ENCODE data around the gene SPATA20. TPM values are rescaled to one million over a fixed set of nuclear protein-coding genes. Genes with fewer than 3 reads are reported as not detected.

SPATA20 gene
- total and polyA plus RNA-seq, 2 of the 13 experiments (the other 11 are each of a cell fraction or from before 2014, with no cell fraction given): 36.1 to 64.8 TPM

- TF ChIP-seq, protein P1, sequence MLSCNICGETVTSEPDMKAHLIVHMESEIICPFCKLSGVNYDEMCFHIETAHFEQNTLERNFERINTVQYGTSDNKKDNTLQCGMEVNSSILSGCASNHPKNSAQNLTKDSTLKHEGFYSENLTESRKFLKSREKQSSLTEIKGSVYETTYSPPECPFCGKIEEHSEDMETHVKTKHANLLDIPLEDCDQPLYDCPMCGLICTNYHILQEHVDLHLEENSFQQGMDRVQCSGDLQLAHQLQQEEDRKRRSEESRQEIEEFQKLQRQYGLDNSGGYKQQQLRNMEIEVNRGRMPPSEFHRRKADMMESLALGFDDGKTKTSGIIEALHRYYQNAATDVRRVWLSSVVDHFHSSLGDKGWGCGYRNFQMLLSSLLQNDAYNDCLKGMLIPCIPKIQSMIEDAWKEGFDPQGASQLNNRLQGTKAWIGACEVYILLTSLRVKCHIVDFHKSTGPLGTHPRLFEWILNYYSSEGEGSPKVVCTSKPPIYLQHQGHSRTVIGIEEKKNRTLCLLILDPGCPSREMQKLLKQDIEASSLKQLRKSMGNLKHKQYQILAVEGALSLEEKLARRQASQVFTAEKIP (CRISPR knock-in tag; IDR thresholded peaks at IDR 0.05; ENCODE audit: borderline replicate concordance): no peak
- TF ChIP-seq ZNF780A (CRISPR knock-in tag; IDR thresholded peaks at IDR 0.05) (no peak), XRCC5 (optimal IDR thresholded peaks at IDR 0.05; ENCODE audit: low read length) (peak; percentile 79), SKI (IDR thresholded peaks at IDR 0.05; ENCODE audit: partially characterized antibody) (peak; percentile 66), ZNF234 (CRISPR knock-in tag; conservative IDR thresholded peaks at IDR 0.05) (no peak), NFATC3 (CRISPR knock-in tag; IDR thresholded peaks at IDR 0.05) (no peak), RXRA (CRISPR knock-in tag; IDR thresholded peaks at IDR 0.05) (peak; percentile 62; the same call in 1 of the 2 replicates), NR2F2 (IDR thresholded peaks at IDR 0.05; ENCODE audit: borderline replicate concordance, low read depth) (no peak; the same call in 1 of the 2 replicates), ZNF713 (CRISPR knock-in tag; IDR thresholded peaks at IDR 0.05) (peak; percentile 76; the same call in 1 of the 2 replicates), NR2C2 (CRISPR knock-in tag; IDR thresholded peaks at IDR 0.05; ENCODE audit: borderline replicate concordance) (peak; percentile 68), ZNF264 (CRISPR knock-in tag; IDR thresholded peaks at IDR 0.05) (peak; percentile 78), ZNF597 (CRISPR knock-in tag; IDR thresholded peaks at IDR 0.05) (no peak)
- TF ChIP-seq, protein P2, sequence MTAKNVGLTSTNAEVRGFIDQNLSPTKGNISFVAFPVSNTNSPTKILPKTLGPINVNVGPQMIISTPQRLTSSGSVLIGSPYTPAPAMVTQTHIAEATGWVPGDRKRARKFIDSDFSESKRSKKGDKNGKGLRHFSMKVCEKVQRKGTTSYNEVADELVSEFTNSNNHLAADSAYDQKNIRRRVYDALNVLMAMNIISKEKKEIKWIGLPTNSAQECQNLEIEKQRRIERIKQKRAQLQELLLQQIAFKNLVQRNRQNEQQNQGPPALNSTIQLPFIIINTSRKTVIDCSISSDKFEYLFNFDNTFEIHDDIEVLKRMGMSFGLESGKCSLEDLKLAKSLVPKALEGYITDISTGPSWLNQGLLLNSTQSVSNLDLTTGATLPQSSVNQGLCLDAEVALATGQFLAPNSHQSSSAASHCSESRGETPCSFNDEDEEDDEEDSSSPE (CRISPR knock-in tag; IDR thresholded peaks at IDR 0.05): peak; percentile 70
- TF ChIP-seq, protein P3, sequence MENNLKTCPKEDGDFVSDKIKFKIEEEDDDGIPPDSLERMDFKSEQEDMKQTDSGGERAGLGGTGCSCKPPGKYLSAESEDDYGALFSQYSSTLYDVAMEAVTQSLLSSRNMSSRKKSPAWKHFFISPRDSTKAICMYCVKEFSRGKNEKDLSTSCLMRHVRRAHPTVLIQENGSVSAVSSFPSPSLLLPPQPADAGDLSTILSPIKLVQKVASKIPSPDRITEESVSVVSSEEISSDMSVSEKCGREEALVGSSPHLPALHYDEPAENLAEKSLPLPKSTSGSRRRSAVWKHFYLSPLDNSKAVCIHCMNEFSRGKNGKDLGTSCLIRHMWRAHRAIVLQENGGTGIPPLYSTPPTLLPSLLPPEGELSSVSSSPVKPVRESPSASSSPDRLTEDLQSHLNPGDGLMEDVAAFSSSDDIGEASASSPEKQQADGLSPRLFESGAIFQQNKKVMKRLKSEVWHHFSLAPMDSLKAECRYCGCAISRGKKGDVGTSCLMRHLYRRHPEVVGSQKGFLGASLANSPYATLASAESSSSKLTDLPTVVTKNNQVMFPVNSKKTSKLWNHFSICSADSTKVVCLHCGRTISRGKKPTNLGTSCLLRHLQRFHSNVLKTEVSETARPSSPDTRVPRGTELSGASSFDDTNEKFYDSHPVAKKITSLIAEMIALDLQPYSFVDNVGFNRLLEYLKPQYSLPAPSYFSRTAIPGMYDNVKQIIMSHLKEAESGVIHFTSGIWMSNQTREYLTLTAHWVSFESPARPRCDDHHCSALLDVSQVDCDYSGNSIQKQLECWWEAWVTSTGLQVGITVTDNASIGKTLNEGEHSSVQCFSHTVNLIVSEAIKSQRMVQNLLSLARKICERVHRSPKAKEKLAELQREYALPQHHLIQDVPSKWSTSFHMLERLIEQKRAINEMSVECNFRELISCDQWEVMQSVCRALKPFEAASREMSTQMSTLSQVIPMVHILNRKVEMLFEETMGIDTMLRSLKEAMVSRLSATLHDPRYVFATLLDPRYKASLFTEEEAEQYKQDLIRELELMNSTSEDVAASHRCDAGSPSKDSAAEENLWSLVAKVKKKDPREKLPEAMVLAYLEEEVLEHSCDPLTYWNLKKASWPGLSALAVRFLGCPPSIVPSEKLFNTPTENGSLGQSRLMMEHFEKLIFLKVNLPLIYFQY (CRISPR knock-in tag; IDR thresholded peaks at IDR 0.05; ENCODE audit: borderline replicate concordance): peak; percentile 98
- TF ChIP-seq, protein P4, sequence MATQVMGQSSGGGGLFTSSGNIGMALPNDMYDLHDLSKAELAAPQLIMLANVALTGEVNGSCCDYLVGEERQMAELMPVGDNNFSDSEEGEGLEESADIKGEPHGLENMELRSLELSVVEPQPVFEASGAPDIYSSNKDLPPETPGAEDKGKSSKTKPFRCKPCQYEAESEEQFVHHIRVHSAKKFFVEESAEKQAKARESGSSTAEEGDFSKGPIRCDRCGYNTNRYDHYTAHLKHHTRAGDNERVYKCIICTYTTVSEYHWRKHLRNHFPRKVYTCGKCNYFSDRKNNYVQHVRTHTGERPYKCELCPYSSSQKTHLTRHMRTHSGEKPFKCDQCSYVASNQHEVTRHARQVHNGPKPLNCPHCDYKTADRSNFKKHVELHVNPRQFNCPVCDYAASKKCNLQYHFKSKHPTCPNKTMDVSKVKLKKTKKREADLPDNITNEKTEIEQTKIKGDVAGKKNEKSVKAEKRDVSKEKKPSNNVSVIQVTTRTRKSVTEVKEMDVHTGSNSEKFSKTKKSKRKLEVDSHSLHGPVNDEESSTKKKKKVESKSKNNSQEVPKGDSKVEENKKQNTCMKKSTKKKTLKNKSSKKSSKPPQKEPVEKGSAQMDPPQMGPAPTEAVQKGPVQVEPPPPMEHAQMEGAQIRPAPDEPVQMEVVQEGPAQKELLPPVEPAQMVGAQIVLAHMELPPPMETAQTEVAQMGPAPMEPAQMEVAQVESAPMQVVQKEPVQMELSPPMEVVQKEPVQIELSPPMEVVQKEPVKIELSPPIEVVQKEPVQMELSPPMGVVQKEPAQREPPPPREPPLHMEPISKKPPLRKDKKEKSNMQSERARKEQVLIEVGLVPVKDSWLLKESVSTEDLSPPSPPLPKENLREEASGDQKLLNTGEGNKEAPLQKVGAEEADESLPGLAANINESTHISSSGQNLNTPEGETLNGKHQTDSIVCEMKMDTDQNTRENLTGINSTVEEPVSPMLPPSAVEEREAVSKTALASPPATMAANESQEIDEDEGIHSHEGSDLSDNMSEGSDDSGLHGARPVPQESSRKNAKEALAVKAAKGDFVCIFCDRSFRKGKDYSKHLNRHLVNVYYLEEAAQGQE (IDR thresholded peaks at IDR 0.05; ENCODE audit: borderline replicate concordance in 1 of 2, low read depth in 1 of 2, low read length in 2 of 2): no peak; a peak in 1 of 4 replicates
Measured at GRCh38 chr17:50547035-50547735, at the start of gene SPATA20 (continued).

Data from HepG2 (cell line).